ENCODE data around the gene OR52M1.

The OR52M1 gene

GRCh38 chr11:4581443-4581842, 36.5 kb downstream of the OR52M1 start, which contains the start of gene OR52I2:
Gene OR52I2 (plus strand): TSS chr11:4581743.
- no peak for DNase-seq (ENCODE audit: low read depth, low spot score)
- TF ChIP-seq, protein P1, sequence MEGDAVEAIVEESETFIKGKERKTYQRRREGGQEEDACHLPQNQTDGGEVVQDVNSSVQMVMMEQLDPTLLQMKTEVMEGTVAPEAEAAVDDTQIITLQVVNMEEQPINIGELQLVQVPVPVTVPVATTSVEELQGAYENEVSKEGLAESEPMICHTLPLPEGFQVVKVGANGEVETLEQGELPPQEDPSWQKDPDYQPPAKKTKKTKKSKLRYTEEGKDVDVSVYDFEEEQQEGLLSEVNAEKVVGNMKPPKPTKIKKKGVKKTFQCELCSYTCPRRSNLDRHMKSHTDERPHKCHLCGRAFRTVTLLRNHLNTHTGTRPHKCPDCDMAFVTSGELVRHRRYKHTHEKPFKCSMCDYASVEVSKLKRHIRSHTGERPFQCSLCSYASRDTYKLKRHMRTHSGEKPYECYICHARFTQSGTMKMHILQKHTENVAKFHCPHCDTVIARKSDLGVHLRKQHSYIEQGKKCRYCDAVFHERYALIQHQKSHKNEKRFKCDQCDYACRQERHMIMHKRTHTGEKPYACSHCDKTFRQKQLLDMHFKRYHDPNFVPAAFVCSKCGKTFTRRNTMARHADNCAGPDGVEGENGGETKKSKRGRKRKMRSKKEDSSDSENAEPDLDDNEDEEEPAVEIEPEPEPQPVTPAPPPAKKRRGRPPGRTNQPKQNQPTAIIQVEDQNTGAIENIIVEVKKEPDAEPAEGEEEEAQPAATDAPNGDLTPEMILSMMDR (IDR thresholded peaks at IDR 0.05; ENCODE audit: low read depth, low read length) = no peak
- H3K4me3 ChIP-seq (ENCODE audit: low read depth, low read length) = no peak within 1 kb of the TSS
- in situ Hi-C loops (cut with HindIII; ENCODE audit: low sequenced_read_pairs) = no loop called here

DNA sequence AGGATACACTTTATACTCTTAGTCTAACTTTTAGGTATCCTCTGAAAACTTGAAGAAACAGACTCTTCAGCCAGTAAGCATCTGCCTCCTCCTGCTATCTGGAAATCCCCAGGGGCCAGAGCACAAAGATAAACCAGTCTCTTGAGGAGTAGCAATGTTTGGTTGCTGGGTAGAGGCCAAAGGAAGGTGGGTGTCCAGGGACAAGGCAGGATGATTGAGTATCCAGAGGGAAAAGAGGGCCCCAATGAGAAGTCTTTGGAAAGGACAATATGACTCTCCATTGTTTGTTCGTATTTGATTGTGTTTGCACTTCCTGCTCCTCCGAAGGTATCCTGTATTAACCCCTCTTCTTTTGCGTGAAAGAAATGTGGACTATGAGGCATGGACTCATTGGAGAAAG, 44.0 kb downstream of the OR52M1 start:
- in situ Hi-C loops (cut with HindIII; ENCODE audit: low sequenced_read_pairs) = no loop called here

DNA sequence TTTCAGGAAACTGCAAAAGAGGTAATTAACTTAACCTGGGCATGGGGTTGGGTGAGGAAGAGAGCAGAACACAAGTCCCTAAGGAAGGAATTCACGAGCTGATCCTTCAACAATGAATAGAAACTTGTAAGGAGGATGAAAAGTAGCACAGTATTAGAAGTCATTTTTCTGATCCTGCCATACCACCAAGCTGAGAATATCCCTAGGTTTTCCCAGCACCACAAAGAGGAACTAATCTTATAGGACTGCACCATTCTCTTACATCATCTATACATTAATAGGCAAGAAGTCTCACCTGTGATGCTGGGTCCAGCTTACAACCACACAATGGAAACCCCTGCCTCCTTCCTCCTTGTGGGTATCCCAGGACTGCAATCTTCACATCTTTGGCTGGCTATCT, 48.7 kb downstream of the OR52M1 start, which contains the start of gene OR52I1:
Gene OR52I1 (plus strand): TSS at position 301 of the 400 bp plus-strand sequence. CDS start 0 bp downstream, at position 301.
- DNase-seq (ENCODE audit: low read depth, low spot score) = no peak
- H3K4me3 ChIP-seq (ENCODE audit: low read depth, low read length) = no peak within 1 kb of the TSS
- TF ChIP-seq, protein P1 (IDR thresholded peaks at IDR 0.05; ENCODE audit: low read depth, low read length) = no peak
- in situ Hi-C loops (cut with HindIII; ENCODE audit: low sequenced_read_pairs) = no loop called here

More for the DNA sequence above, 44.0 kb downstream of the OR52M1 start:
- TF ChIP-seq, protein P1 (IDR thresholded peaks at IDR 0.05; ENCODE audit: low read depth, low read length) = no peak
- H3K4me3 ChIP-seq (ENCODE audit: low read depth, low read length) = no peak overlapping the region
- no peak for DNase-seq (ENCODE audit: low read depth, low spot score)
